Coronary artery (tissue), 2 donors: Measurements from ENCODE around the gene SLC38A10.

Experiments used
- DNase-seq: peaks from one replicate; pipeline ENCODE4 v3.0.0-alpha.2; 2017; ENCODE audit warnings: low spot score
- H3K27ac ChIP-seq, 2 donors: fragments of 200-600 bp; sonication (generic); one replicate each; pipeline ENCODE4 v1.5.1; 2016 to 2019
- H3K4me3 ChIP-seq: fragments of 200-600 bp; sonication (generic); 2 replicates; pipeline ENCODE4 v1.5.1; 2016; ENCODE audit warnings: mild to moderate bottlenecking, moderate library complexity
- CTCF ChIP-seq: fragments of 200-600 bp; sonication (generic); IDR thresholded peaks from one replicate; pipeline ENCODE4 v1.5.1; 2019; ENCODE audit warnings: antibody characterized with exemption

The SLC38A10 gene

GRCh38 chr17:81295031-81295675, at the start of gene SLC38A10:
SLC38A10 (minus strand) TSS chr17:81295307; CDS start chr17:81294921, 386 bp downstream.
- Histone ChIP-seq H3K4me3 (peak within 1 kb of the TSS; percentile 90), H3K27ac (peak within 1 kb of the TSS; percentile 90 to 93)
- peak; percentile 94 for DNase-seq
- TF ChIP-seq CTCF, result no peak

- DNase-seq, result no peak
- Histone ChIP-seq H3K27ac (peak overlapping the region; percentile 85 to 99), H3K4me3 (peak overlapping the region; percentile 89)
- no peak for TF ChIP-seq CTCF
These were observed 47.4 kb upstream of the SLC38A10 start for GRCh38 chr17:81342269-81343070.

DNA sequence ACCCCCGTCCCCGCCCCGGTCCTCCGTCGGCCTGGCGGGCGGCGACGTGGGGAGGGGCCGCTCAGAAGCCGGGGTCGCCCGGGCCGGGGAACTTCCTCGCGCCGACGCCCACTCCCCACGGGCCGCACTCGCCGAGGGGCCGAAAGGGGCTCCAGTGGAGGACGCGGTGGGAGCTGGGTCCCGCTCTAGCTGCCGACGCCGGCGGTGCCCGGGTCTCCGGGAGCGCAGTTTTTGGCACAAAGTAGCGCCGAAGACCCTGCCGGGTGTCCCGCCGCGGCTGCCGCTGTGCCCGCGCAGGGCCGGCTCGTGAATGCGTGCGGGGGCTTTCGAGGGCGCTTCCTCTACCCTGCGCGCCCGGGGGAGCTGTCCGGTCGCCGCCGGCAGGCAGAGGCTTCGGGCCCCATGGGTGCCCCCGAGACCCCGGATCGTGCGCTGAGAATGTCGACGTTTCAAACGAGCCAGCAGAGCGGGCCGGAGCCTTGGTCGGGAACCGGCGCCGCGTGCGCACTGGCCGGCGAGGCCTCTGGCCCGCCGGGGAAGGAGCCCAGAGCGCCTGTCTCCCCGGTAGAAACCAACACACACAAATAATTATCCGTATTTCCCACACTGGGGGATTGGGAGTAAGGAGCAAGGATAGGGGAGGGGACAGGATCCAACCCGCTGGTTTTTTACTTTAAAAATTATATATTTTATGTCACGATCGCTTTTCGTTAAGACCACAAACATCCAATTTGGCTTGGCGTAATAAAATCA, 46.6 kb upstream of the SLC38A10 start:
- DNase-seq, result no peak
- no peak for TF ChIP-seq CTCF
- peak overlapping the region; percentile 85 to 99 for H3K27ac ChIP-seq
- peak overlapping the region; percentile 89 for H3K4me3 ChIP-seq

- DNase-seq, result no peak
- Histone ChIP-seq H3K27ac (peak overlapping the region; percentile 85 to 99), H3K4me3 (peak overlapping the region; percentile 89)
- no peak for TF ChIP-seq CTCF
These were observed 45.8 kb upstream of the SLC38A10 start for GRCh38 chr17:81340607-81341515.

DNA sequence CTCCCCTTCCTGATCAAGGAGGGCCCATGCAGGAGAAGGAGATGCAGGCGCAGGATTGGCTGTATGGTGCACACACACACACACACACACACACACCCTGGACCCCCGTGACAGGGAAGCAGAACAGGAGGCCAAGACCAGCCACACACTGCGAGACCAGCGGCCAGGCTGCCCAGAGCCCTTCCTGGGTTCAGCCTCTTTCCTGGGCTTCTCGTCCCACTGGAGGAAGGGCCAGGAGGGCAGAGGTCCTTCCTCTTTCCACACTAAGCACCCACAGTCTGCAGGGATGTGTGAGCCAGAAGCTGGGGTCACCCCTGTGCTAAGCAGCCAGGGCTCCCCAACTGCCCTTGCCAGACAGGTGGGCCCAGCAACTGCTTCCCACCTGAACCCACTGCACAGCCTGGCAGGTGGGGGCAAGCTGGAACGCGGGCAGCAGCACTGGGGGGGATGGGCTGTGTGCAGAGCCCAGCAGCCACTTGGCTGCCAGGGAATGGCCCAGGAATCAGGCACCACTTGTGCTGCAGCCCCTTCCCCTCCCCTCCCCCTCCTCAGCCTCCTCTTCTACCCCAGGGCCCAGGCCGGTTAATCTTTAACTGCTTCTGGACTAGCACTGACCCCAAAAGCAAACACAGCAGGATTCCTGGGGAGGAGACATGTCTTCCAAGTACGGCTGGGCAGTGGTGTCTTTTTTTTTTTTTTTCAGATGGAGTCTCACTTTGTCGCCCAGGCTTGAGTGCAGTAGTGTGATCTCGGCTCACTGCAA, 44.6 kb upstream of the SLC38A10 start:
- Histone ChIP-seq H3K4me3 (no peak overlapping the region), H3K27ac (peak overlapping the region in 1 of 2 donors; percentile 82)
- no peak for DNase-seq
- TF ChIP-seq CTCF, result no peak

DNA sequence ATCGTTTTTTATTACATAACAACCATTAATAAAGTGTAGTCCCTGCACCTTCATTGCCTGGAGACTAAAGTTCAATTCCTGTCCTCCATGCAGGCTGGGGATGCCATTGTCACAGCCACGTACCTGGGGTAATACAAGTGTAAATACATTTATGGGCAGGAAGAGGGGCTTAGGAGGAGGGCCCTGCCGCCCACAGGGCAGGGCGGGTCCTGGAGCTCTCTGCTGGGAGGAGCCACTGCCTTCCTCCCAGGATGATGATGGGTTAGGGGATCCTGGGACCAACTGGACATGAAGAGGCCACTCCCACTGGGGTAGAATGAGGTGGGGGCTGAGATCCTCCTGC, 44.1 kb upstream of the SLC38A10 start:
- no peak overlapping the region for H3K4me3 ChIP-seq
- peak overlapping the region in 1 of 2 donors; percentile 82 for H3K27ac ChIP-seq
- no peak for DNase-seq
- TF ChIP-seq CTCF, result no peak
